AG08396 (cell line): Measurements from ENCODE around the gene DBN1.
"Not testable (repeated sequence)": the region's sequence is repeated elsewhere in the genome, so short reads cannot be mapped to it uniquely, and the experiment has no call there.

Source experiments
- DNase-seq: peaks from one replicate; pipeline ENCODE4 v3.0.0; 2012; ENCODE audit warnings: low spot score, mixed read lengths

Gene DBN1

DNA sequence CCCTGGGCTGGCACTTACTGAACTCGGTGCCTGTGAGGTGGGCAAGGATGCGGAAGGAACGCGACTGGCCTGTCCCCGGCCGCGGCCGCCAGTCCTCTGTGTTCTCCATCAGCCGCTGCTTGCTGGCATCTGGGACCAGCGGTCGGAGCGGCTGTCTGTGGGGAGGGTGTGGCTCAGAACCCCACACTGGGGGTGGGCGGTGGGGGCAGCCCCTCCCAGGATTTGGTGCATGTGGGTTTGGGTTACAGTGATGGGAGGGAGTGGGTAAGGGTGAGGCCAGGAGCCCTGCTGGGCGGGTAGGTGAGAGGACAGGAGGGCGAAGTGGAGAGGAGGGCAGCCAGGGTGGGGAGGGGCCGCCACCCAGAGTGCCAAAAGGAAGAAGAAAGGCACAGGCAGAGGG lies 17.6 kb upstream of the DBN1 start:
- DNase-seq, result no peak

DNA sequence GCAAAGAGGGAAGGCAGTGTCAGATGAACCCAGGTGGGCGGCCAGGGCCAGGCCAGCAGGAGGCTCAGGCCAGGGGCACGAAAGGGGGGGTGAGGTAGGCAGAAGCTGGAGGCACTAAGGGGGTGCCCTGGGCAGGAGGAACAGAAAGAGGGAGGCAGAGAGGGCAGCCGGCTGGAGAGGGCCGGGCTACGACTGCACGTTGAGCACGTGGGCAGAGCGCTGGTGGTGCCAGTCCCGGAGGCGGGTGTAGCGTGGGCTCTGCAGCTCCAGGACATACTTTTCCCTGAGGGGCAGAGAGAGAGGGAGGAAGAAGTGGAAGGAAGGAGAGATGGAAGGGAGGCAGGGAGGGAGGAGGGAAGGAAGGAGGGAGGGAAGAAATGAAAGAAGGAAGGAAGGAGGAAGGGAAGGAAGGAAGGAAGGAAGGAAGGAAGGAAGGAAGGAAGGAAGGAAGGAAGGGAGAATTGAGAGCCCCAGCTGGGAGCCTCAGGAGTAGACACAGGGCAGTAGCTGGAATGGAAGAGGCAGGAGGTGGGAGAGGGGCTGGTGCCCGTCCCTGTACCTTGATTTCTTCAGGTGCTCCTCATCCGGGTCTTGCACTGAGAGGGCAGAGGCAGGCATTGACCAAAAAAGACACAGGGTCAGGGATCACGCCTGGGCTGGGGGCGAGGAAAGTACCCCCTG lies 17.0 kb upstream of the DBN1 start:
- DNase-seq, result no peak

GRCh38 chr5:177489119-177489716 lies 15.8 kb upstream of the DBN1 start:
- no peak for DNase-seq

DNA sequence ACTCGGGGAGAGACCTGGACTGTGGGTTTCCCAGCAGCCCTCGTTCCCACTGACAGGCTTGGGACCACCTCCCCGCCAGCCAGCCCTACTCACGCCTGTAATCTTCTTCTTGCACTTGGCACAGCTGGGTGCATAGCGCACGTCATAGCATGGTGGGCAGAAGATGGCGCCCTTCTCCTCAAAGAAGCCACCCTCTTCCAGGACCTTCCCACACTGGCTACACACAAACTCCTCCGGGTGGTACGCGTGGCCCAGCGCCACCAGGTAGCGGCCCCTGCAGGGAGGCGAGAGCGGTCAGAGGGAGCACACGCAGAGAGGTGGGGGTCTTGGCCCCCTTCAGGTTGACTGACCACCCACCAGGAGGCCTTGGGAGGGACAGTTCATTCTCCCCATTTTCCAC lies 14.5 kb upstream of the DBN1 start:
- DNase-seq, result no peak

- DNase-seq, result no peak
Observed at GRCh38 chr5:177487144-177487543, 13.7 kb upstream of the DBN1 start.

GRCh38 chr5:177486256-177486655 lies 12.8 kb upstream of the DBN1 start:
- no peak for DNase-seq

- DNase-seq, result not testable (repeated sequence)
Observed at GRCh38 chr5:177485753-177486152, 12.3 kb upstream of the DBN1 start.

DNA sequence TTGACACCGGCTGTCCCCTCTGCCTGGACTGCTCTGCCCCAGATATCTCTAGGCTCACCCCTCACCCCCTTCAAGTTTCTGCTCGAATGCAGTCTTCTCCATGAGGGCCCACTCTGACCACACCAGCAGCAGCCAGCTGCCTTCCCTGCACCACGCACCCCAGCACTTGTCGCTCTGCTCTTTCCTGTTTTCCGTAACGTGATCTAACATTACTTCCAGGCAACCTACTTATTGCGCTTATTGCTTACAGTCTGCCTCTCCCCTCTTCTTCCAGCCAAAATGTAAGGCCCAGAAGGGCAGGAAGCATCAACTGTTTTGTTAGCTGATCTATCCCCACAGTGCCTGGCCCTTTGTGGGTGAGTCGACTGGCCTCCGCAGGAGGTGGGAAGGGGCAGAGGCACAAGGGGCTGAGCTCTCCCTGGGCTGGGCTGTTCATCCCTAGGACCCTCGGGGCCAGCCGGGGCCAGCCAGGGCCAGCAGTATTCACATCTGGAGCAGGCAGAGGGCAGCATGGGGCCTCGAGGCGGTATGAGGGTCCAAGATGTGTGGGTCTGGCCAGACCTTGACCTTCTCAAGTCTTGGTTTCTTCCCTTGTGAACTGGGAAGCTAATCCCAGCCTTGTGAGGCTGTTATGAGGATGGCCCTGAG lies 11.6 kb upstream of the DBN1 start:
- no peak for DNase-seq

GRCh38 chr5:177483994-177484901 lies 10.8 kb upstream of the DBN1 start:
- DNase-seq, result no peak

GRCh38 chr5:177483042-177483441 lies 9.6 kb upstream of the DBN1 start:
- DNase-seq, result no peak

DNA sequence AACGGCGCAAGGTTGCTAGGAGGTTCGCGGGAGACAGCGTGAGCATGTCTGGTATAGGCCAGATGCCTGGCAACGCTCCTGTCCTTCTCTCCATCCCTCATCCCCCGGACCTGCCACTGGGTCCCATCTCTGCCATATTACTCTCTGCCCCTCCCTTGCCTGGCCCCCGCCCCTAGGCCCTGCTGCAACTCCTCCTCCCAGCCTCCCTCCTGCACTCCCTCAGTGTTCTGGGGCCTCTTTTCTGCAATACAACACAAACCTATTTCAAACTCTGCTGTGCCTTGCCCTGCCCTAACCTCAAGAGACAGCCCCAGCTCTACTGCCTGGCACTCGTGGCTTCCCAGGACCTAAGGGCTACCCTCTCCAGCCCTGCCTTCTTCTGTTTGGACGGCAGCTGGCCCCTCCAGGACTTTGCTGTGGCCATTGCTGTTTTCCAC lies 8.9 kb upstream of the DBN1 start:
- DNase-seq, result no peak

GRCh38 chr5:177479774-177480173 lies 6.3 kb upstream of the DBN1 start:
- DNase-seq, result no peak

DNA sequence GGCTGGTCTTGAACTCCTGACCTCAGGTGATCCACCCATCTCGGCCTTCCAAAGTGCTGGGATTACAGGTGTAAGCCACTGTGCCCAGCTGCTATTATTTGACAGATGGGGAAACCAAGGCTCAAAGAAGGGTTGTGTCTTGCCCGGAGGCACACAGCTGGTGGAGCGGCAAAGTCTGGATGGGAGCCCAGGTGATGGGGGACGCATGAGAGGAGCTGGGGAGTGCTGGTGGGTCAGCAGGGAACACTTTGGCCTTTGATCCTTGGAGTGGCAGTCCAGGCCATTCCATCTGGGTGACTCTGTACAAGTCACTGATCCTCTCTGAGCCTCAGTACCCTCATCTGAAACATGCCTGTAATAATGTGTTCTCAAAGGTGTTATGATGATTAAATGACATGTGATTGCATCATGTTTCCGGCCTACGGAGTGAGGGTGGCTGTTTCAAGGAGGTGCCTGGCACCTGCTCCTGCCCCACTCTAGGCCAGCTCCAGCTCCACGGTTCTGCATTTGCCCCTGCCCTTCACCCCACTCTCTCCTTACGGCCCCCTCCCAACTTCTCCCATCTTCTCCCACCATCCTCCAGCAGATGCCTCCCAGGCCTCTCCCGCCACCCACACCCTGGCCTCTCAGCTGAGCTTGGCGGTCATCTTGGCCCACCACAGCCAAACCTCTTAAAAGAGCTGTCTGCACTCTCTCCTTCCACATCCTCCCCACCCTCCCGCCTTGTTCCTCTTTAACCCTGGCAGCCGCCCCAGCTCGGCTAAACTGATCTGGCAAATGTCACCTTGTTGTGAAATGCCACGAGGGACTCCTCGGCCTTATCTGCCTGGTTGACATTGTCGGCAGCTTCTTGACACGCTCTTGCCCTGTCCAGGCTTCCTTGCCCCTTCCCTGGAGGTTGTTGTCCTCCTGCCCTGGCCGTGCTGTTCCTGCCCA lies 5.5 kb upstream of the DBN1 start:
- no peak for DNase-seq

DNA sequence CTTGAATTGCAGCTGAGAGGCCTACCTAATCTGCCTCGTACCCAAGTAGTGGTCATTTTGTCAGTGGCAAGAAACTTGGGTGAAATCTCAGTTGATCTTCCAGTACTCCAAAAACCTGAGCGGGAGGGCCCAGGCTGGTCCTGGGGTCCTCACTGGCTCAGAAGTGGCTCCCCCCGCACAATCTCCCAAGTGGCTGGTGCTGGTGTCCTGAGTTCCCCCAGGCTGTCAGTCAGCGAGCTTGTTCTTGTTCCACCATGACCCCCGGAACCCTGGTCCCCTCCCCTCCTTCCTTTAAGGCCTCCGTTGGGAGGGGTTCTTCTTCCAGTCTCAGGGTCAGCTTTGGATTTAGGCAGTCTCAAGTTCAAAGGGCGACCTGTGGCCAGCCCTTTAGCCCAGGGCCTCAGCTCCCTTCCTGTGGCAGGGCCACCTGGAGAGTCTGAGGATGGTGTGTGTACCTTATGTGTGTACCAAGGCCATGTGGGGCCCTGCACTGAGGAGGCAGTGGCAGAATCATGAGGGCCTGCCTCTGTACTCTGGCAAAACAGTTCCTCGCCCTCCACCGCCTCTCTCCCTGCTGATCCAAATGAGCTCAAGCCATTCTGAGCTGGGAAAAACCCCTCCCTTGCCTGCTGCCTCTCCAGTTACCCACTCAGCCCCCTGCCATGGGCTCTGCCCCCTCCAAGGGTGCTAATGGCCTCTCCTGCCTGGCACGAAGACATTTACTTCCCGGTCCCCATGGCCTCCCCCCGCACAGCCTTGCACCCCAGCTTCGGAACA lies 4.5 kb upstream of the DBN1 start:
- no peak for DNase-seq

DNA sequence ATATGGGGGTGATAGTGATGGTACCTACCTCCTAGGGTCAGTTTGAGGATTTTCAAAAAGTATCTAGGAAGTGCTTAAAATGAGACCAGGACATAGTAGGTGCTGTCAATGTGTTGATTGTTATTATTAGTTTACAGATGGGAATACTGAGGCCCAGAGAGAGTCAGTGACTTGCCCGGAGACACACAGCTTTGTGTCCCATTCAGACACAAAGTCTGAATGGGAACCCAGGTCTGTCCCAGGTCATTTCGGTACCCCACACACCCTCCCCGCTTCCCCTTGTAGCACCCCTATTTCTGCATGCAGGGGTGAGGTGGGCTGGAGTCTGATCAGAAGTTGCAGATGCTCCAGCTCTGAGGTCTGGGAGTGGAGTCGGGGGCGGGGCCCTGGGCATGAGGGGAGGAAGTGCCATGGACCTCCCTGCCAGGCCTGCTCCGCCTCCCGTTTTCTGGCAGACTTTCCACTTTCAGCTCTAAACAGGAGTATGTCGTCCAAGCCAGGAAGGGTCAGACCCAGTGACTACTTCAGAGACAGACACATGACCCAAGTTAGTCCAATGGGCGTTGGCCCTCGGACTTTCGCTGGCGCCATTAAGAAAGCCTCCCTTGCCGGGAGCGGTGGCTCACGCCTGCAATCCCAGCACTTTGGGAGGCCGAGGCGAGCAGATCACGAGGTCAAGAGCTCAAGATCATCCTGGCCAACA lies 3.2 kb upstream of the DBN1 start:
- peak; percentile 85 for DNase-seq

DNA sequence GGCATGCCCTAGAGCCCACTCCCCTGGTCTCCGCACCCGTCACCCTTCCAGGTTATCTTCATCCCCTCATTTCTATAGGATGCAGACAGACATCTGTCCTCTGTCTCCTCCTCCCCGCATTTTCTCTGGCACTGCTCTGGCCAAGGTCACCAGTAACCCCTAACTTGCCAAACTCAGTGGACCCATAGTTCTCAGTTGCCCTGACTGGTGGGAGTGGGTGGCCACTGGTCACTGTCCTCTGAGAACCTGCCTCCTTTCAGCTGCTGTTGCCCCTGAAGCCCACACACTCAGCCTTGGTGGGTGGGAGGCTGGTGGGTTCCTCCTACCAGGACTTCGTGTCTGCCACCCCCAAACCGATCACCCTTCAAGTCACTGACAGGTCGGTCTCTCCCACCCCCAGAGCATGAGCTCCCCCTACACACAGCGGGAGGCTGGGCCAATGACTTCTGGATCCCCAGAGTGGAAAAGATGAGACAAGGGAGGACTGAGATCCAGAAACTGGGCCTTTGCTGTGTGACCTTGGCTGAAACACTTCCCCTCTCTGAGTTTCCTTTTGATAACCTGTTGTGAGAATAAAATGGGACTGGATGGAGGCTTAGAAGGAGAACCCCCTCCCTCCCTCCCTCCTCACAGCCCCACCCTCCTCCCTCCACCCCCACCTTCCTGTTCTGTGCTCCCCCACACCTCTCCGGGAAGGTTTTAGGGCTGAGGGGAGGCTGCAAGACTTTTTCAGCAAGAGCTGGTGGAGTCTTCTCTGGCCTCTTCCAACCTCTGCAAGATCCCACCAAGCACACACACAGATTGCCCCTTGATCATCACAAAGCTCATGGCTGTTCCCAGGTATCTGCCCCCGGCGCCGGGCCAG lies 2.4 kb upstream of the DBN1 start:
- DNase-seq, result no peak

DNA sequence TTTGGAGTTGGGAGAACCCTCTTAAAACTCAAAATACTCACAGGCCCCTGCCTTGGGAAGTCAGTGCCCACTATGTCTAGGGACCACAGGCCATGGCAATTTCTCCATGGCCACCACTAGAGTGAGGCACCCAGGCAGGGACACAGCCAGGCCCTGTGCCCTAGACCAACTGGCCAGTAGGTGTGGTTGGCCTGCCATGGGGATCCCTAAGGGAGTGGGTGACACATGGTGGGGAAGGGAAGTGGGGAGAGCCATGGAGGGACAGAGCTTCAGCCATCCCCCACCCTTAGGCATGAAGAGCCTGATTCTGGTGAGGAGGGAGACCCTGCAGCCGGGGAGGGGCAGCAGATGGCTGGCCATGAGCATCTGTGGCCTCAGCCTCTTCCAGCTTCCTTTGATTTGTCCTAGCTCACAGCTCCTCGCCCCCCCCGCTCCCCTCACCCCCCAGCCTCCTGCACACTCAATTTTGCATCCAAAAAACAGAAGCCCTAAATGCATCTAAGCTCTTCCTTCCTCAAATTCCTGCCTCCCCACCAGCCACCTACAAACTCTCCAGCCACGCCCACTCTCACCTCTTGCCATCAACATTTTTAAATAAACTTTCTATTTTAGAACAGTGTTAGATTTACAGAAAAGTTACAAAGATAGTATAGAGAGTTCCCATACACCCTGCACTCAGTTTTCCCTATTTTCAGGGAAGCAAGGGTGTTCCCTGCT lies 1.6 kb upstream of the DBN1 start:
- no peak for DNase-seq

DNA sequence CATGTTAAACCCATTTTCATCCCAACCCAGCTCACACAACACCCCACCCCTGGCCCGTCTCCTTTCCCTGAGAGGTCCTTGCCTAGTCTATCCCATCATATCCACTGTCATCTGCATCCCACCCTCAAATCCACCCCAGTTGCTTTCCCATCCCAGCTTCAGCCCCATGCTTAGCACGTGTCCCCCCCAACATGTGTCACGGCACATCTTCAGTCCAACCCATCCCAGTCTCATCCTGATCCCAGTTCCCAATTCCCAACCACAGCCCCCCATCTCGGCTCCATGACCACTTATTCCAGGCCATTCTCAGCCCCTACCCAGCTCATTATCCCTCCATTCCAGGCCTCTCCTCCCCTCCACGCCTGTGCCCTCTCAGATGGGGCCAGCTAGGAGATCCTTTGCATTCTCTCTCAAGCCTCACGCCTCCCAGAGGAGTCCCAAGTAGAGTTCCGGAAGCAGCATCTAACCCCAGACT lies 605 bp upstream of the DBN1 start:
- no peak for DNase-seq
